KMS-11 (cell line): Measurements from ENCODE around the gene PARVA.

Experiments
- H2AFZ ChIP-seq: fragments of 200-600 bp; sonication (generic); 2 replicates; pipeline ENCODE4 v1.6.1; 2016; ENCODE audit warnings: antibody characterized with exemption, mixed run types, low read depth
- H3K27ac ChIP-seq: fragments of 200-600 bp; sonication (generic); 2 replicates; pipeline ENCODE4 v1.6.1; 2016; ENCODE audit warnings: mild to moderate bottlenecking, mixed run types
- H3K27me3 ChIP-seq: fragments of 200-600 bp; sonication (generic); 2 replicates; pipeline ENCODE4 v1.6.1; 2017; ENCODE audit warnings: mild to moderate bottlenecking, low read depth, mixed run types, moderate library complexity; ENCODE audit not compliant: insufficient read depth
- H3K36me3 ChIP-seq: fragments of 200-600 bp; sonication (generic); 2 replicates; pipeline ENCODE4 v1.6.1; 2017; ENCODE audit warnings: mild to moderate bottlenecking, mixed run types; ENCODE audit not compliant: insufficient read depth
- H3K4me1 ChIP-seq: fragments of 200-600 bp; sonication (generic); 2 replicates; pipeline ENCODE4 v1.6.1; 2016; ENCODE audit warnings: mild to moderate bottlenecking, low read depth, mixed run types; ENCODE audit not compliant: poor library complexity, severe bottlenecking
- H3K4me2 ChIP-seq: fragments of 200-600 bp; sonication (generic); 2 replicates; pipeline ENCODE4 v1.7.0; 2016; ENCODE audit warnings: mild to moderate bottlenecking, mixed run types
- H3K4me3 ChIP-seq: fragments of 200-600 bp; sonication (generic); IDR thresholded peaks from 2 replicates; pipeline ENCODE4 v1.6.1; 2017; ENCODE audit warnings: low read depth, low read length, mixed read lengths; ENCODE audit not compliant: insufficient read depth
- H3K79me2 ChIP-seq: fragments of 200-600 bp; sonication (generic); 2 replicates; pipeline ENCODE4 v1.6.1; 2016; ENCODE audit warnings: low read depth, mixed run types; ENCODE audit not compliant: insufficient read depth
- H3K9ac ChIP-seq: fragments of 200-600 bp; sonication (generic); 2 replicates; pipeline ENCODE4 v1.6.1; 2016; ENCODE audit warnings: mild to moderate bottlenecking, mixed run types
- H4K20me1 ChIP-seq: fragments of 200-600 bp; sonication (generic); 2 replicates; pipeline ENCODE4 v1.6.1; 2016; ENCODE audit warnings: mild to moderate bottlenecking, mixed run types; ENCODE audit not compliant: insufficient read depth
- TF ChIP-seq, protein P1 (sequence below): fragments of 200-600 bp; sonication (generic); conservative IDR thresholded peaks from 2 replicates; pipeline ENCODE4 v1.6.1; 2017; ENCODE audit warnings: low read depth, mild to moderate bottlenecking, antibody characterized with exemption, low read length, moderate library complexity, mixed read lengths

Gene PARVA

DNA sequence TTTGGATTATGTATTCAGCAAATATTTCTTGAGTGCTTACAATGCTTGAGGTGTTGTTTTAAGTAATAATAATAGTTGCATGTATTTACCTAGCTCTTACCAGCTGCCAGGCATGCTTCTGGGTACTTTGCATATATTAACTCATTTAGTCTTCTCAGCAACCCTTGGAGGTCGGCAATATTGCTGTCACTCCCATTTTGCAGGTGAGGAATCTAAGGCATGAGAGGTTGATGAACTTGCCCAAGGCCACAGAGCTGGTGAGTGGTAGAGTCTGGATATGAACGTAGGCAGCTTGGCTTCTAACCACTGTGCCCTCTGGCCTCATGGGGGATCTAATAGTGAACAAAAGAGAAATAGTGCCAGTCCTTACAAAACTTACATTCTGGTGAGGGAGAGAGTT lies 92.9 kb downstream of the PARVA start:
- H3K9ac ChIP-seq: no peak overlapping the region
- no peaks in the 10 kb centered on the region for H4K20me1 ChIP-seq
- no peak overlapping the region for H2AFZ ChIP-seq
- no peaks in the 10 kb centered on the region for H3K27me3 ChIP-seq
- H3K4me2 ChIP-seq: no peak overlapping the region
- no peak overlapping the region for H3K4me3 ChIP-seq
- TF ChIP-seq, protein P1, sequence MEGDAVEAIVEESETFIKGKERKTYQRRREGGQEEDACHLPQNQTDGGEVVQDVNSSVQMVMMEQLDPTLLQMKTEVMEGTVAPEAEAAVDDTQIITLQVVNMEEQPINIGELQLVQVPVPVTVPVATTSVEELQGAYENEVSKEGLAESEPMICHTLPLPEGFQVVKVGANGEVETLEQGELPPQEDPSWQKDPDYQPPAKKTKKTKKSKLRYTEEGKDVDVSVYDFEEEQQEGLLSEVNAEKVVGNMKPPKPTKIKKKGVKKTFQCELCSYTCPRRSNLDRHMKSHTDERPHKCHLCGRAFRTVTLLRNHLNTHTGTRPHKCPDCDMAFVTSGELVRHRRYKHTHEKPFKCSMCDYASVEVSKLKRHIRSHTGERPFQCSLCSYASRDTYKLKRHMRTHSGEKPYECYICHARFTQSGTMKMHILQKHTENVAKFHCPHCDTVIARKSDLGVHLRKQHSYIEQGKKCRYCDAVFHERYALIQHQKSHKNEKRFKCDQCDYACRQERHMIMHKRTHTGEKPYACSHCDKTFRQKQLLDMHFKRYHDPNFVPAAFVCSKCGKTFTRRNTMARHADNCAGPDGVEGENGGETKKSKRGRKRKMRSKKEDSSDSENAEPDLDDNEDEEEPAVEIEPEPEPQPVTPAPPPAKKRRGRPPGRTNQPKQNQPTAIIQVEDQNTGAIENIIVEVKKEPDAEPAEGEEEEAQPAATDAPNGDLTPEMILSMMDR: no peak
- H3K4me1 ChIP-seq: no peaks in the 10 kb centered on the region
- H3K36me3 ChIP-seq: no peaks in the 10 kb centered on the region
- no peak overlapping the region for H3K27ac ChIP-seq
- H3K79me2 ChIP-seq: no peaks in the 10 kb centered on the region

DNA sequence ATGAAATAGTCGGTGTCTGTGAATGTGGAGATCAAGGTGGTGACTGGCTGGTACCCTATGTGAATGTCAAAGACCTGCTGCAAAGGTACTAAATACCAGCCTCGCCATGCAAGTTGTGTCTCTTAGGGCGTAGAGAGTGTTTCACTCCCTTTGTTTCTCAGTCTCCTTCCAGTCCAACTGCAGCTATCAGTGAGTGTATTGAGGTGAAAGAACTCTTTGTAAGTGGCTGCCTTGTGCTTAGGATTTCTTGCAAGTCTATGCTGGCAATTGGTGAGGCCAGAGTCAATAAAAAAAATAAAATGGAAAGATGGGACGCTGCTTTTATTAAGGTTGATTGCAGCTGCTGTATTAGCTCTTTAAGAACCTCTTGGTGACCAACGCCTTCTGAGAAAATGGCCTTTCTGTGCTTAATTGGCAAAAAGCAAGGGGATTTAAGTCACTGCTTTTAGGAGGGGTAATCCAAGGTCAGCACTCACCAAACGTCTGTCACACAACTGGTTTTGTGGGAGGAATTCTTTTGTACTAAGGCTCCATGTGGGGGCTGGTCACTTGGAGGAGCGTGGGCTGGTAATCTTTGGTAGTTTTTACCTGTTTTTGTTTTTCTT lies 95.1 kb downstream of the PARVA start:
- Histone ChIP-seq H2AFZ (no peak overlapping the region), H3K79me2 (no peaks in the 10 kb centered on the region), H4K20me1 (no peaks in the 10 kb centered on the region), H3K4me1 (no peaks in the 10 kb centered on the region), H3K4me3 (no peak overlapping the region), H3K4me2 (no peak overlapping the region), H3K27me3 (no peaks in the 10 kb centered on the region), H3K36me3 (no peaks in the 10 kb centered on the region), H3K9ac (no peak overlapping the region), H3K27ac (no peak overlapping the region)
- TF ChIP-seq, protein P1: no peak

DNA sequence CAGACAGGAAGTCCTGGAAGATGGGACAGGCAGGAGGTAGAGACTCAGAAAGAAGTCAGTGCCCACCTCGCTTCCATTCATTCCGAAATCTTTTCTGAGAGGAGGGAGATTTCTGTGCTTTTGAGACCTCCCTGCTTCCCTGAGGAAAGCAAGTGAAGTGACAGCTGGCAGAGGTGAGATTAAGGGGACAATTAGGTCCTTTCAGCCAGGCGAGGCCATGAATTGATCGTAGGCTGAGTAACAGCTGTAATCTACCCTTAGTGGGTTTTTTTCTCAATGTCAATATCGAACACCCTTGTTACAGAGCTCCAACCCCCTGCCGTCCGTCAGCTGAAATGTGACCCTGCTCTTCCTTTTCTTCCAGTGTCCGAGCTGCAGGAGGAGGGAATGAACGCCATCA lies 96.0 kb downstream of the PARVA start:
- Histone ChIP-seq H3K4me1 (no peaks in the 10 kb centered on the region), H3K27me3 (no peaks in the 10 kb centered on the region), H3K4me3 (no peak overlapping the region), H3K79me2 (no peaks in the 10 kb centered on the region), H3K36me3 (no peaks in the 10 kb centered on the region), H3K9ac (no peak overlapping the region), H4K20me1 (no peaks in the 10 kb centered on the region), H3K27ac (no peak overlapping the region), H3K4me2 (no peak overlapping the region), H2AFZ (no peak overlapping the region)
- TF ChIP-seq, protein P1: no peak

DNA sequence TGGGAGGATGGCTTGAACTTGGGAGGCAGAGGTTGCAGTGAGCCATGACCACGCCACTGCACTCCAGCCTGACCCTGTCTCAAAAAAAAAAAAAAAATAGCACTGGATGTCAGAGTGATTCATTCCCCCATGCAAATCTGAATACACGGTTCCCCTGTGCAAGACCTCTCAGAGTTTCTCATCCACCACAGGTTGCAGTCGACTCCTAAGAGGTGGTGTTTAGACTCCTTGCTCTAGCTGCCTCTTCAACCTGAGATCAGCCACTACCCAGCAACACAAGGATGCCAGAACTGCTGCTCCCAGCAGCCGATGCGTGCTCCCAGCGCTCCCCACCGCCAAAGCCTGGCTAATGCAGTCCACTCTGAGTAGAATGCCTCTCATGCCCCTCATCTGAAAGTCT lies 97.5 kb downstream of the PARVA start:
- Histone ChIP-seq H2AFZ (no peak overlapping the region), H3K79me2 (no peaks in the 10 kb centered on the region), H3K4me3 (no peak overlapping the region), H3K9ac (no peak overlapping the region), H3K27ac (no peak overlapping the region), H3K4me2 (no peak overlapping the region), H4K20me1 (no peaks in the 10 kb centered on the region), H3K4me1 (no peaks in the 10 kb centered on the region), H3K36me3 (no peaks in the 10 kb centered on the region), H3K27me3 (no peaks in the 10 kb centered on the region)
- TF ChIP-seq, protein P1: no peak
